H1 (cell line): Measurements from ENCODE around the gene ADRA2C. TPM values are rescaled to one million over a fixed set of nuclear protein-coding genes. Genes with fewer than 3 reads are reported as not detected.

Experiments used
- CTCF ChIA-PET: fragments of 300-600 bp; sonication (Branson Sonifier 250); formaldehyde crosslinking; loops from one replicate; lab custom pipeline; 2021; ENCODE audit not compliant: partially characterized antibody; lab: Charles Lee
- POLR2A ChIA-PET: fragments of 300-600 bp; sonication (Branson Sonifier 250); formaldehyde crosslinking; loops from one replicate; lab custom pipeline; 2021; ENCODE audit warnings: inconsistent platforms; ENCODE audit not compliant: partially characterized antibody; lab: Charles Lee
- DNase-seq, 2 experiments: peaks; one replicate each; pipeline versions ENCODE4 v3.0.0 to v3.0.0-alpha.2; 2010 to 2022; ENCODE audit warnings: low spot score in 2 of 2, low read depth in 1 of 2, mixed read lengths in 1 of 2
- FAIRE-seq: peaks from 2 replicates; lab custom pipeline; 2011; peaks lifted over from hg19 to GRCh38; lab: Jason Lieb, UNC
- H2AFZ ChIP-seq: 2 replicates; pipeline ENCODE4 v1.8.1; 2012; ENCODE audit warnings: low read length, inconsistent platforms
- H2AK5ac ChIP-seq: 2 replicates; pipeline ENCODE4 v1.6.1; 2013; ENCODE audit warnings: low read depth, low read length
- H2BK120ac ChIP-seq: replicated peaks from 2 replicates; pipeline ENCODE3; 2013; ENCODE audit warnings: low read depth, low read length, inconsistent platforms
- H2BK12ac ChIP-seq: 2 replicates; pipeline ENCODE4 v1.6.1; 2013; ENCODE audit warnings: low read depth, low read length
- H2BK15ac ChIP-seq: 2 replicates; pipeline ENCODE4 v1.6.1; 2013; ENCODE audit warnings: low read length
- H2BK20ac ChIP-seq: 2 replicates; pipeline ENCODE4 v1.6.1; 2013; ENCODE audit warnings: low read length
- H2BK5ac ChIP-seq: 2 replicates; pipeline ENCODE4 v1.6.1; 2013; ENCODE audit warnings: low read depth, low read length
- H3K14ac ChIP-seq: 2 replicates; pipeline ENCODE4 v1.6.1; 2013; ENCODE audit warnings: inconsistent platforms; ENCODE audit not compliant: insufficient read length
- H3K18ac ChIP-seq: 2 replicates; pipeline ENCODE4 v1.6.1; 2013; ENCODE audit warnings: low read length; ENCODE audit errors: extremely low read depth
- H3K23ac ChIP-seq: 2 replicates; pipeline ENCODE4 v1.6.1; 2013; ENCODE audit warnings: inconsistent platforms; ENCODE audit not compliant: insufficient read length
- H3K23me2 ChIP-seq: 2 replicates; pipeline ENCODE4 v1.6.1; 2013; ENCODE audit warnings: low read depth, low read length
- H3K27ac ChIP-seq: 2 replicates; pipeline ENCODE4 v1.6.1; 2011; ENCODE audit warnings: low read depth, low read length, inconsistent platforms
- H3K27me3 ChIP-seq, 4 experiments: replicated peaks in 1 of 4; 1 replicate in 1 of 4; 2 replicates in 3 of 4; pipeline versions ENCODE4 v1.6.1 to v1.8.1; 2011 to 2013; ENCODE audit warnings: low read length in 3 of 4, mild to moderate bottlenecking in 3 of 4, inconsistent platforms in 2 of 4, mixed read lengths in 2 of 4, moderate library complexity in 1 of 4; ENCODE audit not compliant: control insufficient read depth in 3 of 4, insufficient read depth in 3 of 4; ENCODE audit errors: extremely low read depth in 1 of 4
- H3K36me3 ChIP-seq, 4 experiments: 2 replicates each; pipeline versions ENCODE4 v1.6.1 to v1.8.1; 2011 to 2013; ENCODE audit warnings: mild to moderate bottlenecking in 4 of 4, low read length in 3 of 4, moderate library complexity in 2 of 4, control low read depth in 1 of 4, inconsistent platforms in 1 of 4; ENCODE audit not compliant: insufficient read depth in 4 of 4, control insufficient read depth in 2 of 4
- H3K4ac ChIP-seq: replicated peaks from 2 replicates; pipeline ENCODE3; 2013; ENCODE audit warnings: low read length, low read depth, mixed read lengths, inconsistent platforms; ENCODE audit not compliant: insufficient read length
- H3K4me1 ChIP-seq, 4 experiments: replicated peaks in 1 of 4; 1 replicate in 1 of 4; 2 replicates in 3 of 4; pipeline versions ENCODE4 v1.6.1 to v1.8.1; 2011 to 2013; ENCODE audit warnings: low read length in 3 of 4, inconsistent platforms in 2 of 4, mixed read lengths in 1 of 4; ENCODE audit not compliant: insufficient read depth in 4 of 4, control insufficient read depth in 3 of 4
- H3K4me2 ChIP-seq, 2 experiments: 2 replicates each; pipeline versions ENCODE4 v1.6.1 to v1.8.1; 2011 to 2013; ENCODE audit warnings: low read depth in 2 of 2, low read length in 2 of 2, control low read depth in 1 of 2, inconsistent platforms in 1 of 2, mild to moderate bottlenecking in 1 of 2; ENCODE audit not compliant: insufficient read depth in 1 of 2
- H3K4me3 ChIP-seq, 4 experiments: fragments of 200-600, 300-600 bp in 1 of 4; sonication (generic), shearing (Covaris generic), sonication (Bioruptor Twin) in 1 of 4; 2 replicates each; pipeline versions ENCODE4 v1.5.1 to v1.8.1; 2011 to 2016; ENCODE audit warnings: low read length in 4 of 4, low read depth in 3 of 4, control low read depth in 2 of 4, inconsistent platforms in 2 of 4, mild to moderate bottlenecking in 2 of 4, mixed read lengths in 1 of 4, moderate library complexity in 1 of 4; ENCODE audit not compliant: insufficient read depth in 2 of 4; ENCODE audit errors: extremely low read depth in 1 of 4
- H3K56ac ChIP-seq: replicated peaks from 2 replicates; pipeline ENCODE3; 2013; ENCODE audit warnings: low read depth, mild to moderate bottlenecking, mixed read lengths, low read length, inconsistent platforms; ENCODE audit not compliant: insufficient read length
- H3K79me1 ChIP-seq: 2 replicates; pipeline ENCODE4 v1.6.1; 2013; ENCODE audit warnings: low read depth, low read length, control low read depth
- H3K79me2 ChIP-seq, 2 experiments: 2 replicates each; pipeline versions ENCODE4 v1.6.1 to v1.8.1; 2012 to 2013; ENCODE audit warnings: low read length in 2 of 2, mild to moderate bottlenecking in 2 of 2, inconsistent platforms in 1 of 2; ENCODE audit not compliant: insufficient read depth in 2 of 2, control insufficient read depth in 1 of 2
- H3K9ac ChIP-seq, 4 experiments: replicated peaks in 1 of 4; 1 replicate in 1 of 4; 2 replicates in 3 of 4; pipeline versions ENCODE4 v1.6.1 to v1.8.1; 2011 to 2013; ENCODE audit warnings: low read depth in 3 of 4, low read length in 3 of 4, control low read depth in 2 of 4, mild to moderate bottlenecking in 2 of 4, moderate library complexity in 2 of 4, inconsistent platforms in 1 of 4; ENCODE audit errors: extremely low read depth in 1 of 4
- H3K9me3 ChIP-seq, 2 experiments: 2 replicates each; pipeline versions ENCODE4 v1.6.1 to v1.8.1; 2012 to 2013; ENCODE audit warnings: mild to moderate bottlenecking in 2 of 2, moderate library complexity in 2 of 2, control low read depth in 1 of 2, inconsistent platforms in 1 of 2, low read depth in 1 of 2, low read length in 1 of 2, mixed read lengths in 1 of 2; ENCODE audit not compliant: insufficient read depth in 2 of 2
- H4K20me1 ChIP-seq, 2 experiments: replicated peaks in 1 of 2; 2 replicates each; pipeline versions ENCODE3 to v1.8.1; 2011 to 2013; ENCODE audit warnings: inconsistent platforms in 2 of 2, low read length in 2 of 2, mild to moderate bottlenecking in 1 of 2; ENCODE audit not compliant: insufficient read depth in 2 of 2, control insufficient read depth in 1 of 2
- H4K5ac ChIP-seq: 2 replicates; pipeline ENCODE4 v1.6.1; 2013; ENCODE audit warnings: low read length, low read depth, mixed read lengths, inconsistent platforms; ENCODE audit not compliant: insufficient read length
- H4K8ac ChIP-seq: 2 replicates; pipeline ENCODE4 v1.8.0; 2013; ENCODE audit warnings: mild to moderate bottlenecking, moderate library complexity, low read length, inconsistent platforms; ENCODE audit not compliant: insufficient read depth; ENCODE audit errors: extremely low read depth
- H4K91ac ChIP-seq: replicated peaks from 2 replicates; pipeline ENCODE3; 2013; ENCODE audit warnings: low read length, mixed read lengths, inconsistent platforms; ENCODE audit not compliant: insufficient read length
- CHD1 ChIP-seq: IDR thresholded peaks from 2 replicates; pipeline ENCODE4 v1.6.1; 2012; ENCODE audit warnings: low read depth, low read length, improper control_type of control experiment
- TAF7 ChIP-seq: optimal IDR thresholded peaks from 2 replicates; pipeline ENCODE3; 2011; ENCODE audit warnings: low read depth, mild to moderate bottlenecking, inconsistent platforms, low read length, moderate library complexity, borderline replicate concordance
- WGBS, 2 experiments: shearing (Covaris generic) in 1 of 2; methylation state at CpG; one replicate each; pipeline versions ENCODE4 v1.1.6 to v1.1.7; 2013 to 2015; ENCODE audit warnings: low lambda C conversion rate in 2 of 2, mixed read lengths in 2 of 2, inconsistent platforms in 1 of 2, low coverage in 1 of 2, missing lambda C conversion rate in 1 of 2; ENCODE audit not compliant: insufficient replicate concordance in 2 of 2, insufficient coverage in 1 of 2, insufficient read length in 1 of 2; ENCODE audit errors: extremely low coverage in 1 of 2, missing lambda C conversion rate in 1 of 2; 5-methylcytosine and 5-hydroxymethylcytosine counted together
- polyA plus RNA-seq, 7 experiments: library from polyadenylated mRNA; depleted of rRNA in 3 of 7; stranded (reverse) in 5 of 7; unstranded in 2 of 7; fragments of >200 nt in 5 of 7; fragments of 200-250 nt in 2 of 7; gene quantifications; 1 replicate in 5 of 7; 2 replicates in 1 of 7; 4 replicates in 1 of 7; pipeline versions ENCODE4 v1.2.1 to v1.2.3, GENCODE V29; 2011 to 2013; ENCODE audit warnings: missing spikeins in 2 of 7, mixed read lengths in 2 of 7
- total RNA-seq: library from RNA; stranded (reverse); fragmentation: NEBNext Ultra II Directional; extraction: Animal tissue kit (Norgen Biotek cat#: 25700); gene quantifications from 2 replicates; pipeline ENCODE4 v1.2.1, GENCODE V29; 2021
- TF ChIP-seq, protein P1 (sequence below): IDR thresholded peaks from 2 replicates; pipeline ENCODE4 v1.6.1; 2012; ENCODE audit warnings: low read length, inconsistent platforms

ADRA2C gene
- total and polyA plus RNA-seq, 2 of the 8 experiments (the other 6 are each of a cell fraction or from before 2014, with no cell fraction given), result 14.6 to 14.8 TPM

DNA sequence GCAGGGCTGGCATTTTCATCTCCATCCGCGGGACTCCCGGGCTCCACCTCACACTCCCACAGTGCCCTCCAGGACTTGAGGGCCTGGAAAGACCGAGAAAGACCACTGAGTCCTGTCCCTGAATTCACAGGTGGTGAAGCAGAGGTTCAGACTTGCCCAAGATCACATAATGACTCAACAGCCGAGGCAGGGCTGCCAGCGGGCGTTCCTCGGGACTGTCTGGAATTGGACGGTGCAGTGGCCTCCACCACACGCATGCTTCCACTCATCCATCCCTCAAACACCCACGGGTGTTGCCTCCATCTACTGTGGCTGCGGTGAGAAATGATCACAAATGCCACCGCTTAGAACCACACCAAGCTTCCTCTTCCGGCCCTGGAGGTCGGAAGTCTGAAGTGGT is 6.9 kb upstream of the ADRA2C start:
- no peak overlapping the region for H3K18ac ChIP-seq
- FAIRE-seq, result no peak

More for the DNA sequence above, 6.9 kb upstream of the ADRA2C start:
- no peak overlapping the region for H3K4me2 ChIP-seq
- H3K79me2 ChIP-seq, result no peaks in the 10 kb centered on the region
- 84% methylated on average over 15 of the region's 15 CpGs; no CpG with 5 or more reads in 1 of the 2 experiments for WGBS, 2 experiments
- peaks cover 2 to 6% (median 4%) of the 10 kb centered on the region in 4 experiments for H3K4me1 ChIP-seq
- H2BK15ac ChIP-seq, result no peak overlapping the region
- peaks cover 8 to 10% of the 10 kb centered on the region in 2 experiments for H3K9me3 ChIP-seq
- no peak overlapping the region for H4K91ac ChIP-seq
- H3K27me3 ChIP-seq, result peaks cover 0 to 4% (median 2%) of the 10 kb centered on the region in 4 experiments; a peak in 5 of 7 replicates
- no peak for TF ChIP-seq CHD1
- TF ChIP-seq, protein P1, sequence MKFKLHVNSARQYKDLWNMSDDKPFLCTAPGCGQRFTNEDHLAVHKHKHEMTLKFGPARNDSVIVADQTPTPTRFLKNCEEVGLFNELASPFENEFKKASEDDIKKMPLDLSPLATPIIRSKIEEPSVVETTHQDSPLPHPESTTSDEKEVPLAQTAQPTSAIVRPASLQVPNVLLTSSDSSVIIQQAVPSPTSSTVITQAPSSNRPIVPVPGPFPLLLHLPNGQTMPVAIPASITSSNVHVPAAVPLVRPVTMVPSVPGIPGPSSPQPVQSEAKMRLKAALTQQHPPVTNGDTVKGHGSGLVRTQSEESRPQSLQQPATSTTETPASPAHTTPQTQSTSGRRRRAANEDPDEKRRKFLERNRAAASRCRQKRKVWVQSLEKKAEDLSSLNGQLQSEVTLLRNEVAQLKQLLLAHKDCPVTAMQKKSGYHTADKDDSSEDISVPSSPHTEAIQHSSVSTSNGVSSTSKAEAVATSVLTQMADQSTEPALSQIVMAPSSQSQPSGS, result no peak
- TF ChIP-seq TAF7, result no peak
- no peak overlapping the region for H3K14ac ChIP-seq
- no peak overlapping the region for H2AFZ ChIP-seq
- H3K4me3 ChIP-seq, result no peak overlapping the region
- no peak overlapping the region for H2AK5ac ChIP-seq
- H4K8ac ChIP-seq, result no peak overlapping the region; the same call in 1 of the 2 replicates
- H3K23me2 ChIP-seq, result peaks cover 4% of the 10 kb centered on the region
- no peak overlapping the region for H3K23ac ChIP-seq
- H3K79me1 ChIP-seq, result no peaks in the 10 kb centered on the region
- DNase-seq, result no peak
- H3K4ac ChIP-seq, result no peak overlapping the region
- H2BK5ac ChIP-seq, result no peak overlapping the region
- peaks cover 0 to 5% of the 10 kb centered on the region in 2 experiments for H4K20me1 ChIP-seq
- no peak overlapping the region for H2BK20ac ChIP-seq
- no peak overlapping the region for H2BK120ac ChIP-seq
- ChIA-PET POLR2A (no interaction called here), CTCF (interaction anchor here (1.0 to 4.9 kb wide), 2 partner anchors 10 to 24 kb away, joined by 3 to 44 read pairs; no protein-coding TSS in a partner anchor)
- no peaks in the 10 kb centered on the region; a peak in 1 of 8 replicates for H3K36me3 ChIP-seq
- no peak overlapping the region for H4K5ac ChIP-seq
- no peak overlapping the region for H3K56ac ChIP-seq
- H3K27ac ChIP-seq, result no peak overlapping the region
- no peak overlapping the region for H2BK12ac ChIP-seq
- H3K9ac ChIP-seq, result no peak overlapping the region
